OCI-LY1 (cell line): ENCODE data around the gene NPFF.

Experiments used
- H2AFZ ChIP-seq: fragments of 200-600 bp; sonication (generic), shearing (Covaris generic); 2 replicates; pipeline ENCODE4 v1.6.0; 2014; ENCODE audit warnings: antibody characterized with exemption, mild to moderate bottlenecking, low read length
- H3F3A ChIP-seq: fragments of 200-600 bp; sonication (generic), shearing (Covaris generic); 2 replicates; pipeline ENCODE4 v1.6.0; 2014; ENCODE audit warnings: mild to moderate bottlenecking, antibody characterized with exemption, low read length, moderate library complexity; ENCODE audit not compliant: insufficient read depth
- H3K27ac ChIP-seq: fragments of 200-600 bp; sonication (generic); 2 replicates; pipeline ENCODE4 v1.5.1; 2014; ENCODE audit warnings: low read length, mixed run types, mild to moderate bottlenecking, low read depth; ENCODE audit not compliant: poor library complexity, severe bottlenecking
- H3K27me3 ChIP-seq: fragments of 200-600 bp; sonication (generic); 2 replicates; pipeline ENCODE4 v1.6.0; 2014; ENCODE audit warnings: antibody characterized with exemption, mild to moderate bottlenecking, low read length, moderate library complexity; ENCODE audit not compliant: insufficient read depth
- H3K36me3 ChIP-seq: fragments of 200-600 bp; sonication (generic); 2 replicates; pipeline ENCODE4 v1.6.1; 2014; ENCODE audit warnings: mild to moderate bottlenecking, antibody characterized with exemption, low read length, moderate library complexity, mixed read lengths; ENCODE audit not compliant: insufficient read depth
- H3K4me1 ChIP-seq: fragments of 200-600 bp; sonication (generic); 2 replicates; pipeline ENCODE4 v1.5.1; 2014; ENCODE audit warnings: mild to moderate bottlenecking, low read length, moderate library complexity; ENCODE audit not compliant: insufficient read depth, severe bottlenecking
- H3K4me2 ChIP-seq: fragments of 200-600 bp; sonication (generic), shearing (Covaris generic); 2 replicates; pipeline ENCODE4 v1.6.1; 2014; ENCODE audit warnings: low read length
- H3K4me3 ChIP-seq: fragments of 200-600 bp; sonication (generic); 2 replicates; pipeline ENCODE4 v1.5.1; 2014; ENCODE audit warnings: low read length, low read depth, mild to moderate bottlenecking, mixed read lengths; ENCODE audit not compliant: poor library complexity, severe bottlenecking
- H3K79me2 ChIP-seq: fragments of 200-600 bp; shearing (Covaris generic); 2 replicates; pipeline ENCODE4 v1.6.1; 2016; ENCODE audit warnings: mixed run types, low read length, mixed read lengths; ENCODE audit not compliant: insufficient read depth
- H3K9ac ChIP-seq: fragments of 200-600 bp; sonication (generic), shearing (Covaris generic); 2 replicates; pipeline ENCODE4 v1.6.1; 2014; ENCODE audit warnings: mild to moderate bottlenecking, low read length, mixed read lengths
- H3K9me2 ChIP-seq: fragments of 200-600 bp; sonication (generic), shearing (Covaris generic); 2 replicates; pipeline ENCODE4 v1.6.1; 2014; ENCODE audit warnings: low read depth, mild to moderate bottlenecking, low read length, mixed read lengths
- H3K9me3 ChIP-seq: fragments of 200-600 bp; shearing (Covaris generic); 2 replicates; pipeline ENCODE4 v1.6.1; 2014; ENCODE audit warnings: low read length, mixed read lengths
- H4K20me1 ChIP-seq: fragments of 200-600 bp; sonication (generic), shearing (Covaris generic); 2 replicates; pipeline ENCODE4 v1.6.0; 2016; ENCODE audit warnings: mild to moderate bottlenecking, low read length; ENCODE audit not compliant: insufficient read depth
- EZH2 ChIP-seq: fragments of 200-600 bp; sonication (generic), shearing (Covaris generic); IDR thresholded peaks from 2 replicates; pipeline ENCODE4 v1.8.0; 2017; ENCODE audit warnings: borderline replicate concordance, mixed run types, mild to moderate bottlenecking, antibody characterized with exemption, low read length, moderate library complexity, mixed read lengths
- TF ChIP-seq, protein P1 (sequence below): fragments of 200-600 bp; sonication (generic), shearing (Covaris generic); IDR thresholded peaks from 2 replicates; pipeline ENCODE4 v1.5.1; 2017; ENCODE audit warnings: mild to moderate bottlenecking, antibody characterized with exemption, low read length, moderate library complexity, mixed read lengths

NPFF gene

GRCh38 chr12:53474819-53475218 is 32.5 kb downstream of the NPFF start:
- H3K36me3 ChIP-seq: peaks cover 98% of the 10 kb centered on the region
- H3K9me2 ChIP-seq: no peaks in the 10 kb centered on the region
- H3K4me3 ChIP-seq: no peak overlapping the region
- TF ChIP-seq, protein P1, sequence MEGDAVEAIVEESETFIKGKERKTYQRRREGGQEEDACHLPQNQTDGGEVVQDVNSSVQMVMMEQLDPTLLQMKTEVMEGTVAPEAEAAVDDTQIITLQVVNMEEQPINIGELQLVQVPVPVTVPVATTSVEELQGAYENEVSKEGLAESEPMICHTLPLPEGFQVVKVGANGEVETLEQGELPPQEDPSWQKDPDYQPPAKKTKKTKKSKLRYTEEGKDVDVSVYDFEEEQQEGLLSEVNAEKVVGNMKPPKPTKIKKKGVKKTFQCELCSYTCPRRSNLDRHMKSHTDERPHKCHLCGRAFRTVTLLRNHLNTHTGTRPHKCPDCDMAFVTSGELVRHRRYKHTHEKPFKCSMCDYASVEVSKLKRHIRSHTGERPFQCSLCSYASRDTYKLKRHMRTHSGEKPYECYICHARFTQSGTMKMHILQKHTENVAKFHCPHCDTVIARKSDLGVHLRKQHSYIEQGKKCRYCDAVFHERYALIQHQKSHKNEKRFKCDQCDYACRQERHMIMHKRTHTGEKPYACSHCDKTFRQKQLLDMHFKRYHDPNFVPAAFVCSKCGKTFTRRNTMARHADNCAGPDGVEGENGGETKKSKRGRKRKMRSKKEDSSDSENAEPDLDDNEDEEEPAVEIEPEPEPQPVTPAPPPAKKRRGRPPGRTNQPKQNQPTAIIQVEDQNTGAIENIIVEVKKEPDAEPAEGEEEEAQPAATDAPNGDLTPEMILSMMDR: no peak
- no peak for TF ChIP-seq EZH2
- no peak overlapping the region for H2AFZ ChIP-seq
- 0 out of 2 replicates have a peak, but pooled peaks cover 2% of the 10 kb centered on the region for H3K79me2 ChIP-seq
- H3K27me3 ChIP-seq: no peaks in the 10 kb centered on the region
- H3K9ac ChIP-seq: no peak overlapping the region
- H4K20me1 ChIP-seq: no peaks in the 10 kb centered on the region
- no peaks in the 10 kb centered on the region for H3K4me1 ChIP-seq
- H3F3A ChIP-seq: 0 out of 2 replicates have a peak, but pooled peaks cover 4% of the 10 kb centered on the region
- no peak overlapping the region for H3K27ac ChIP-seq
- no peak overlapping the region for H3K4me2 ChIP-seq
- H3K9me3 ChIP-seq: no peaks in the 10 kb centered on the region

- Histone ChIP-seq H3F3A (0 out of 2 replicates have a peak, but pooled peaks cover 4% of the 10 kb centered on the region), H3K79me2 (0 out of 2 replicates have a peak, but pooled peaks cover 2% of the 10 kb centered on the region), H3K27me3 (no peaks in the 10 kb centered on the region), H3K27ac (no peak overlapping the region), H3K9me3 (no peaks in the 10 kb centered on the region), H3K9ac (no peak overlapping the region), H4K20me1 (no peaks in the 10 kb centered on the region), H3K4me3 (no peak overlapping the region), H3K9me2 (no peaks in the 10 kb centered on the region), H3K36me3 (peaks cover 98% of the 10 kb centered on the region), H3K4me1 (no peaks in the 10 kb centered on the region), H2AFZ (no peak overlapping the region), H3K4me2 (no peak overlapping the region)
- TF ChIP-seq, protein P1: no peak
- TF ChIP-seq EZH2: no peak
Observed at GRCh38 chr12:53474077-53474476, 33.2 kb downstream of the NPFF start.

GRCh38 chr12:53472056-53472582 is 35.2 kb downstream of the NPFF start:
- Histone ChIP-seq H4K20me1 (no peaks in the 10 kb centered on the region), H3K9me3 (no peaks in the 10 kb centered on the region), H3K4me3 (no peak overlapping the region), H3K9ac (no peak overlapping the region), H3K27me3 (no peaks in the 10 kb centered on the region), H3K27ac (no peak overlapping the region), H2AFZ (no peak overlapping the region), H3K9me2 (no peaks in the 10 kb centered on the region), H3K4me2 (no peak overlapping the region), H3F3A (0 out of 2 replicates have a peak, but pooled peaks cover 4% of the 10 kb centered on the region), H3K4me1 (no peaks in the 10 kb centered on the region), H3K79me2 (0 out of 2 replicates have a peak, but pooled peaks cover 2% of the 10 kb centered on the region), H3K36me3 (peaks cover 98% of the 10 kb centered on the region)
- TF ChIP-seq, protein P1: no peak
- no peak for TF ChIP-seq EZH2
